Lower leg skin (tissue), 3 donors: ENCODE data around the gene ZSWIM6.

Source experiments
- CTCF ChIP-seq, 3 donors: fragments of 450-650 bp; IDR thresholded peaks; one replicate each; pipeline ENCODE4 v1.5.1; 2016; ENCODE audit warnings: antibody characterized with exemption in 3 of 3, mild to moderate bottlenecking in 3 of 3, moderate library complexity in 2 of 3
- POLR2A ChIP-seq, 2 donors: fragments of 450-650 bp; IDR thresholded peaks; one replicate each; pipeline ENCODE4 v1.6.1; 2016 to 2017; ENCODE audit warnings: antibody characterized with exemption in 2 of 2, mild to moderate bottlenecking in 1 of 2, moderate library complexity in 1 of 2

- TF ChIP-seq CTCF (IDR thresholded peaks at IDR 0.05), result no peak
- TF ChIP-seq POLR2A (IDR thresholded peaks at IDR 0.05), result no peak
These were observed 117.9 kb downstream of the ZSWIM6 start for GRCh38 chr5:61449804-61450492.
